GM21786 (cell line): ENCODE measurements around the gene RELN.
A peak's percentile ranks its signal among the peaks of the same experiment; 100 is the strongest.
"Not testable (repeated sequence)": the region's sequence is repeated elsewhere in the genome, so short reads cannot be mapped to it uniquely, and the experiment has no call there.

Experiments used
- ATAC-seq: cut with Tn5 transposase; IDR thresholded peaks from one replicate; pipeline ENCODE4 v1.9.1; 2021; ENCODE audit not compliant: unreplicated experiment

The RELN gene

GRCh38 chr7:103989200-103989784 lies at the start of gene RELN:
Gene RELN, minus strand, starts transcription at chr7:103989658. Its CDS starts 302 bp downstream, at chr7:103989356.
- no peak for ATAC-seq

- ATAC-seq, result no peak
Measured at GRCh38 chr7:104038136-104038535, 48.7 kb upstream of the RELN start.

GRCh38 chr7:104036889-104037288 lies 47.4 kb upstream of the RELN start:
- ATAC-seq, result not testable (repeated sequence)

- no peak for ATAC-seq
Measured at GRCh38 chr7:104035351-104035750, 45.9 kb upstream of the RELN start.

- ATAC-seq, result no peak
Measured at GRCh38 chr7:104034679-104035078, 45.2 kb upstream of the RELN start.

- no peak for ATAC-seq
Measured at GRCh38 chr7:104033837-104034236, 44.4 kb upstream of the RELN start.

GRCh38 chr7:104032486-104032885 lies 43.0 kb upstream of the RELN start:
- ATAC-seq, result no peak

GRCh38 chr7:104029765-104030164 lies 40.3 kb upstream of the RELN start:
- ATAC-seq, result no peak

- no peak for ATAC-seq
Measured at GRCh38 chr7:104024632-104025031, 35.2 kb upstream of the RELN start.

GRCh38 chr7:104023100-104023499 lies 33.6 kb upstream of the RELN start:
- ATAC-seq, result no peak

GRCh38 chr7:104018425-104018824 lies 29.0 kb upstream of the RELN start:
- ATAC-seq, result no peak

- ATAC-seq, result no peak
Measured at GRCh38 chr7:104017001-104017400, 27.5 kb upstream of the RELN start.

- ATAC-seq, result no peak
Measured at GRCh38 chr7:104012835-104013234, 23.4 kb upstream of the RELN start.

GRCh38 chr7:104011829-104012228 lies 22.4 kb upstream of the RELN start:
- no peak for ATAC-seq

- no peak for ATAC-seq
Measured at GRCh38 chr7:104010052-104010909, 20.8 kb upstream of the RELN start.

GRCh38 chr7:104008107-104008506 lies 18.6 kb upstream of the RELN start:
- no peak for ATAC-seq

GRCh38 chr7:104007614-104008013 lies 18.2 kb upstream of the RELN start:
- no peak for ATAC-seq

- no peak for ATAC-seq
Measured at GRCh38 chr7:104005197-104005596, 15.7 kb upstream of the RELN start.

GRCh38 chr7:103996639-103997038 lies 7.2 kb upstream of the RELN start:
- peak; percentile 87 for ATAC-seq

GRCh38 chr7:103996017-103996551 lies 6.6 kb upstream of the RELN start:
- no peak for ATAC-seq

GRCh38 chr7:103995554-103995953 lies 6.1 kb upstream of the RELN start:
- no peak for ATAC-seq

GRCh38 chr7:103993551-103993950 lies 4.1 kb upstream of the RELN start:
- no peak for ATAC-seq
